Keratinocyte (primary cell): Measurements from ENCODE around the gene ANKDD1A. TPM values are rescaled to one million over a fixed set of nuclear protein-coding genes. Genes with fewer than 3 reads are reported as not detected.

Experiments
- DNase-seq: peaks from one replicate; pipeline ENCODE4 v3.0.0-alpha.2; 2011; ENCODE audit warnings: low read depth, missing footprints, low spot score
- FAIRE-seq: peaks from 2 replicates; lab custom pipeline; 2011; peaks lifted over from hg19 to GRCh38; lab: Jason Lieb, UNC
- H2AFZ ChIP-seq: 2 replicates; pipeline ENCODE4 v1.6.0; 2012; ENCODE audit warnings: low read length, control low read depth, inconsistent platforms; ENCODE audit not compliant: control insufficient read depth
- H3K27ac ChIP-seq: 2 replicates; pipeline ENCODE4 v1.5.1; 2011; ENCODE audit warnings: low read length; ENCODE audit not compliant: control insufficient read depth, insufficient read depth
- H3K27me3 ChIP-seq: 3 replicates; pipeline ENCODE4 v1.6.0; 2011; ENCODE audit warnings: low read length; ENCODE audit not compliant: control insufficient read depth, insufficient read depth; ENCODE audit errors: extremely low read depth
- H3K36me3 ChIP-seq, 2 experiments: 2 replicates in 1 of 2; 3 replicates in 1 of 2; pipeline ENCODE4 v1.5.1; 2011; ENCODE audit warnings: low read length in 2 of 2, mild to moderate bottlenecking in 1 of 2; ENCODE audit not compliant: control insufficient read depth in 2 of 2, insufficient read depth in 2 of 2; ENCODE audit errors: extremely low read depth in 1 of 2
- H3K4me1 ChIP-seq: 3 replicates; pipeline ENCODE4 v1.5.1; 2011; ENCODE audit warnings: low read length; ENCODE audit not compliant: control insufficient read depth, insufficient read depth; ENCODE audit errors: extremely low read depth
- H3K4me2 ChIP-seq: 3 replicates; pipeline ENCODE4 v1.6.0; 2011; ENCODE audit warnings: low read depth, low read length; ENCODE audit not compliant: control insufficient read depth, insufficient read depth; ENCODE audit errors: extremely low read depth
- H3K4me3 ChIP-seq, 3 experiments: fragments of 200-600 bp in 1 of 3; sonication (generic) in 1 of 3; 2 replicates in 2 of 3; 3 replicates in 1 of 3; pipeline ENCODE4 v1.5.1; 2011 to 2016; ENCODE audit warnings: low read length in 3 of 3, mild to moderate bottlenecking in 3 of 3, control low read depth in 2 of 3, inconsistent platforms in 1 of 3, low read depth in 1 of 3, mixed read lengths in 1 of 3, mixed run types in 1 of 3, moderate library complexity in 1 of 3; ENCODE audit not compliant: control insufficient read depth in 2 of 3, insufficient read depth in 2 of 3; ENCODE audit errors: extremely low read depth in 1 of 3
- H3K79me2 ChIP-seq: 2 replicates; pipeline ENCODE4 v1.6.0; 2012; ENCODE audit warnings: low read length; ENCODE audit not compliant: control insufficient read depth, insufficient read depth
- H3K9ac ChIP-seq: 3 replicates; pipeline ENCODE4 v1.6.0; 2011; ENCODE audit warnings: low read length; ENCODE audit not compliant: control insufficient read depth, insufficient read depth; ENCODE audit errors: extremely low read depth
- H3K9me1 ChIP-seq: 3 replicates; pipeline ENCODE4 v1.6.0; 2011; ENCODE audit warnings: low read length; ENCODE audit not compliant: control insufficient read depth, insufficient read depth; ENCODE audit errors: extremely low read depth
- H3K9me3 ChIP-seq: 2 replicates; pipeline ENCODE4 v1.5.1; 2012; ENCODE audit warnings: low read depth, low read length; ENCODE audit not compliant: control insufficient read depth
- H4K20me1 ChIP-seq: 3 replicates; pipeline ENCODE4 v1.6.0; 2011; ENCODE audit warnings: low read length; ENCODE audit not compliant: control insufficient read depth, insufficient read depth; ENCODE audit errors: extremely low read depth
- CTCF ChIP-seq, 3 experiments: IDR thresholded peaks in 1 of 3; conservative IDR thresholded peaks in 1 of 3; optimal IDR thresholded peaks in 1 of 3; 2 replicates in 2 of 3; 3 replicates in 1 of 3; pipeline versions ENCODE3 to v1.5.1; 2011; ENCODE audit warnings: low read length in 3 of 3, mild to moderate bottlenecking in 3 of 3, moderate library complexity in 2 of 3, control low read depth in 1 of 3, inconsistent platforms in 1 of 3; ENCODE audit not compliant: insufficient read depth in 2 of 3; ENCODE audit errors: extremely low read depth in 1 of 3
- EZH2 ChIP-seq: IDR thresholded peaks from one replicate; pipeline ENCODE4 v1.6.1; 2012; ENCODE audit warnings: inconsistent platforms, mild to moderate bottlenecking, low read length, moderate library complexity
- dilution Hi-C: fragments of 300-500 bp; cut with MboI; formaldehyde crosslinking; loops from one replicate; pipeline ENCODE4 v1.7.0; 2020; ENCODE audit warnings: low sequenced_read_pairs; ENCODE audit not compliant: extremely low pct_ligation_motif_present
- polyA plus RNA-seq, 5 experiments: library from polyadenylated mRNA; depleted of rRNA in 3 of 5; stranded (reverse) in 3 of 5; stranded (forward) in 1 of 5; unstranded in 1 of 5; fragments of >200 nt; gene quantifications; 1 replicate in 1 of 5; 2 replicates in 3 of 5; 3 replicates in 1 of 5; pipeline versions ENCODE4 v1.2.1 to v1.2.3, GENCODE V29; 2011 to 2012; ENCODE audit warnings: missing spikeins in 2 of 5, low read depth in 1 of 5, low replicate concordance in 1 of 5

Gene ANKDD1A
- polyA plus RNA-seq, 1 donor (not counting 4 experiments of a cell fraction or from before 2014, with no cell fraction given), result 1.1 TPM

- Histone ChIP-seq H3K9me3 (no peaks in the 10 kb centered on the region), H3K9me1 (no peaks in the 10 kb centered on the region), H3K79me2 (no peaks in the 10 kb centered on the region), H3K4me3 (no peak overlapping the region), H3K4me1 (no peaks in the 10 kb centered on the region), H3K27me3 (no peaks in the 10 kb centered on the region), H4K20me1 (no peaks in the 10 kb centered on the region), H2AFZ (no peak overlapping the region), H3K4me2 (no peak overlapping the region), H3K27ac (no peak overlapping the region), H3K9ac (no peak overlapping the region), H3K36me3 (peaks cover 5 to 9% of the 10 kb centered on the region in 2 experiments)
- dilution Hi-C loops, result no loop called here
- DNase-seq, result no peak
- TF ChIP-seq EZH2 (no peak), CTCF (optimal IDR thresholded peaks at IDR 0.05 in 1 of 3, IDR thresholded peaks at IDR 0.05 in 1 of 3, conservative IDR thresholded peaks at IDR 0.05 in 1 of 3; ENCODE audit: extremely low read depth in 1 of 3, insufficient read depth in 2 of 3, low read length in 3 of 3) (no peak)
- no peak for FAIRE-seq
These were observed 63.7 kb downstream of the ANKDD1A start for GRCh38 chr15:64975390-64975789.

- peaks cover 3 to 9% of the 10 kb centered on the region in 2 experiments for H3K36me3 ChIP-seq
- no peaks in the 10 kb centered on the region for H3K27me3 ChIP-seq
- FAIRE-seq, result no peak
These were observed 67.6 kb downstream of the ANKDD1A start for GRCh38 chr15:64979252-64979710.

More at GRCh38 chr15:64979252-64979710, 67.6 kb downstream of the ANKDD1A start:
- H3K9me1 ChIP-seq, result no peaks in the 10 kb centered on the region
- TF ChIP-seq CTCF (optimal IDR thresholded peaks at IDR 0.05 in 1 of 3, IDR thresholded peaks at IDR 0.05 in 1 of 3, conservative IDR thresholded peaks at IDR 0.05 in 1 of 3; ENCODE audit: extremely low read depth in 1 of 3, insufficient read depth in 2 of 3, low read length in 3 of 3), result no peak
- TF ChIP-seq EZH2, result no peak
- no peaks in the 10 kb centered on the region for H4K20me1 ChIP-seq
- no peak overlapping the region for H3K9ac ChIP-seq
- H3K4me1 ChIP-seq, result peaks cover 2% of the 10 kb centered on the region
- no peak overlapping the region for H3K4me3 ChIP-seq
- DNase-seq, result no peak
- no peaks in the 10 kb centered on the region for H3K9me3 ChIP-seq
- H3K4me2 ChIP-seq, result no peak overlapping the region
- no peak overlapping the region for H2AFZ ChIP-seq
- dilution Hi-C loops, result no loop called here
- peaks cover 2% of the 10 kb centered on the region for H3K79me2 ChIP-seq
- H3K27ac ChIP-seq, result no peak overlapping the region
